ENCODE results near the gene CR1L.
"Not testable (repeated sequence)": the region's sequence is repeated elsewhere in the genome, so short reads cannot be mapped to it uniquely, and the experiment has no call there.

CR1L gene

DNA sequence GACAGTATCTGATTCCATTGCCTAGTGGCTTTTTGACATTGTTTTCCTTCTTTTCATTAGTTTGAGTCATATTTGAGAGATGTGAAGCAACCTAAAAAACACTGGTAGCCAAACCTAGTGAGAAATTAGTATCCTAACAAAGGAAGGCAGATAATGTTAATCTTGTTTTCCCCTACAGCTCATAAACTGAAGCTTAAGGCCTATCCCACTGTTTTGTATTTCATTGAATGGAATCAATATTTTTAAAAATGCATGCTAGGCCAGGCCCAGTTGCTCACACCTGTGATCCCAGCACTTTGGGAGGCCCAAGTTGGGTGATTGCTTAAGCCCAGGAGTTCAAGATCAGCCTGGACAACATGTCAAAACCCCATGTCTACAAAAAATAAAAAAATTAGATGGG is 1.2 kb downstream of the CR1L start:
- no peak for DNase-seq (ENCODE audit: low read depth, low spot score)

- no peak for DNase-seq (ENCODE audit: low read depth, low spot score)
Measured at GRCh38 chr1:207646944-207647579, 2.1 kb downstream of the CR1L start.

DNA sequence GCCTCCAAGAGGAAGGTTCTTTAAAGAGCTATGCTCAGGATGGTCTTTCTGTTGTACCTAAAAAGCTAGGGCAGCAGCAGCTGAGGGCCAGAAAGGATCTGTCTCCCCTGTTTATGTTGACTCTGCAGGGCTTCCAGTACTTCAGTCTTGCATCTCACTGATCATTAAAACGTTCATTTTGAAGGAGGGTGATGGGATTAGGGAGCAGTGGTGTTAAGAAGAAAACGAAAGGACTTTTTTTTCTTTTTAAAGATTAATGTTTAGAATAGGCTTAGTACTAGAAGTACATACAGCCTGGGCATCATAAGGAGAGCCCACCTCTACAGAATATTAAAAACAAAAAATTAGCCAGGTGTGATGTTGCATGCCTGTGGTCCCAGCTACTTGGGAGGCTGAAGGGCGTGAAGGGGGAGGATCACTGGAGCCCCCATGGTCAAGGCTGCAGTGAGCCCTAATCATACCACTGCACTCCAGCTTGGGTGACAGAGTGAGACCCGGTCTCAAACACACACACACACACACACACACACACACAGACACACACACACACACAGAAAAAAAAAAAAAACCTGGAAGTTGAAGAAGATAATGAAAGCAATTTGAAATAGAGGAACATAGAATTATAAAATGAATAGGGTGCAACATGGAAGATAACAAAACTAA is 2.9 kb downstream of the CR1L start:
- DNase-seq (ENCODE audit: low read depth, low spot score) = no peak

GRCh38 chr1:207648334-207649209 is 3.6 kb downstream of the CR1L start:
- no peak for DNase-seq (ENCODE audit: low read depth, low spot score)

DNA sequence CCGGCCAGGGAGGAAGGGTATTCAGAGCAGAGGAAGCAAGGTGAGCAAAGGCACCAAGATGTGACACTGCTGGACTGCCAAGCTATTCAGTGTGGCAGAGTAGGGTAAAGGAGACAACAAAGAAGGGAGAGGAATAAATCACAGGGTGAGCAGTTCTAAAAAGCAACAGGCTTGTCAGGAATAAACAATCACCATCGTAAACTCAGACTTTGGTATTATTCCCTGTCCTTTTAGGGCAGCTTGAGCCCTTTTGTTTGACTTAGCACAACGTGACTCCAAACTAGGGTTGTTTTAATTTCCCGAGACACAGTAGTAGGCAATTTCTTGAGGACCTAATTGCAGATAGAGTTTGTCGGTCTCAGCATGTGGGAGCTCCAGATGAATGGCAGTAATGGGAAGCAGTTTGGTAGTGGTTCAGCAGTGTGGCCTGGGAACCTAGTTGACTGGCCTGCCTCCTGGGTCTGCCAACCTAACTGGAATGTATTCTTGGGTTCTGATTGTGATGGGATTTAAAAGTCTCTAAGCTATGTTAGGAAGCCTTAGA is 4.3 kb downstream of the CR1L start:
- DNase-seq (ENCODE audit: low read depth, low spot score) = no peak

- no peak for DNase-seq (ENCODE audit: low read depth, low spot score)
Measured at GRCh38 chr1:207649865-207650580, 5.1 kb downstream of the CR1L start.

DNA sequence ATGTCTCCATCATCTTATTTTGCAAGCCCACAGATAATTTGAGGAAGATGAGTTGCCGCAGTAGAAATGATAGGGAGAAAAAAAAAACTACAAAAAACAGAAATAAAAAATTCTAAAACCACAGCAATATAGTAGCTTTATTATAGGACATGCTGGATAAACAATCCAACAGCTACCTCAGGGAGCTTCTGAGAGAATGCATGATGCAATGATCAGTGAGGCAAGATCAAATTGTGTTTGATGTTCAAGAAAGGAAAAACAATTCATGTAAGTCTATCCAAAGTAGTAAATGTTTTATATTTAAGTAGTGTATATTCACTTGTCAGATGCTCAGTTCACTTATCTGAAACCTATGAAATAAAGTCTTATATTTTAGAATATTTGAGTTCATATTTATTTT is 6.7 kb downstream of the CR1L start:
- no peak for DNase-seq (ENCODE audit: low read depth, low spot score)

DNA sequence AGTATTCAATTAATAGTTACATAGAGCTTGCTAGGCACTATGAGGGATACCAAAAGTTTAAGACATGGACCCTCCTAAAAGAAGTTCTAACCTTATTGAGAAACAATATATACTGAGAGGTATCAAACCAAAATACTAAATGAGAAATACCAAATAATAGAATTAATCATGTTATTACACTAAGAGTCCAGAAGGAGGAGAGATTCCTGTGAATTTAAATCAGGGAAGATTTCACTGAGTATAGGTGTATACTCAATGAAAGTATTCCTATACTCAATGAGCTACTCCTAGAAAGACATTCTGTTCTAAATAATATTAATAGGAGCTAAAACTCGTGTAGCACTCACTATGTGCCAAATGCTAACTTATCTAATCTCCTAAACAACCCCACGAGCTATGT is 9.4 kb downstream of the CR1L start:
- DNase-seq (ENCODE audit: low read depth, low spot score) = no peak

DNA sequence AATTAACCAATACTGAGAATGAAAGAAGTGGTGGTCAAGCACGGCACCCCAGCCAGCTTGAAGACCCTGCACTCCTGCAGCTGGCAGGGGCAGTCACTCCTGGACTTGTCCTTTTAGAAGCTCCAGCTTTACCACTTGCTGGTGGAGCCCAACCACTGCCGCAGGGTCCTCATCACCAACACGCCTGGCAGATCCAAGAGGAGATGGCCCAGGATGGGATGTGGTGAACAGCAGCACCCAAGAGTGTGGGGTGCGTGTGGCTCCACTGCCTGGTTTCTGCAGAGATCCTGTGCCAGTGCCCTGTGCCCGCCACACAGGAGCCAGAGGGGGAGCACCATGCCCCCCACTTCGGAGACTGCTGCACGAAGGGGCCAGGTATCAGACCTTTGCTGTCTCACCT is 13.5 kb downstream of the CR1L start:
- DNase-seq (ENCODE audit: low read depth, low spot score) = no peak

GRCh38 chr1:207658904-207659485 is 14.1 kb downstream of the CR1L start:
- no peak for DNase-seq (ENCODE audit: low read depth, low spot score)

DNA sequence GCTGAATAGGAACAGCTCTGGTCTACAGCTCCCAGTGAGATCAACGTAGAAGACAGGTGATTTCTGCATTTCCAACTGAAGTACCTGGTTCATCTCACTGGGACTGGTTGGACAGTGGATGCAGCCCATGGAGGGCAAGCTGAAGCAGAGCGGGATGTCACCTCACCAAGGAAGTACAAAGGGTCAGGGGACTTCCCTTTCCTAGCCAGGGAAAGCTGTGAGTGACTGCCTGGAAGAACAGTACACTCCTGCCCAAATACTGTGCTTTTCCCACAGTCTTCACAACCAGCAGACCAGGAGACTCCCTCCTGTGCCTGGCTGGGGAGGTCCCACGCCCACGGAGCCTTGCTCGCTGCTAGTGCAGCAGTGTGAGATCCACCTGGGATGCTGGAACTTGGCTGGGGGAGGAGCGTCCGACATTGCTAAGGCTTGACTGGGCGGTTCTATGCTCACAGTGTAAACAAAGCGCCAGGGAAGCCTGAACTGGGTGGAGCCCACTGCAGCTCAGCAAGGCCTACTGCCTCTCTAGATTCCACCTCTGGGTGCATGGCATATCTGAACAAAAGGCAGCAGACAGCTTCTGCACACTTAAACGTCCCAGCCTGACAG is 14.7 kb downstream of the CR1L start:
- DNase-seq (ENCODE audit: low read depth, low spot score) = no peak

DNA sequence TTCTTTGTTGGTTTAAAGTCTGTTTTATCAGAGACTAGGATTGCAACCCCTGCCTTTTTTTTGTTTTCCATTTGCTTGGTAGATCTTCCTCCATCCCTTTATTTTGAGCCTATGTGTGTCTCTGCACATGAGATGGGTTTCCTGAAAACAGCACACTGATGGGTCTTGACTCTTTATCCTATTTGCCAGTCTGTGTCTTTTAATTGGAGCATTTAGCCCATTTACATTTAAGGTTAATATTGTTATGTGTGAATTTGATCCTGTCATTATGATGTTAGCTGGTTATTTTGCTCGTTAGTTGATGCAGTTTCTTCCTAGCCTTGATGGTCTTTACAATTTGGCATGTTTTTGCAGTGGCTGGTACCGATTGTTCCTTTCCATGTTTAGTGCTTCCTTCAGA is 16.5 kb downstream of the CR1L start:
- DNase-seq (ENCODE audit: low read depth, low spot score) = not testable (repeated sequence)

DNA sequence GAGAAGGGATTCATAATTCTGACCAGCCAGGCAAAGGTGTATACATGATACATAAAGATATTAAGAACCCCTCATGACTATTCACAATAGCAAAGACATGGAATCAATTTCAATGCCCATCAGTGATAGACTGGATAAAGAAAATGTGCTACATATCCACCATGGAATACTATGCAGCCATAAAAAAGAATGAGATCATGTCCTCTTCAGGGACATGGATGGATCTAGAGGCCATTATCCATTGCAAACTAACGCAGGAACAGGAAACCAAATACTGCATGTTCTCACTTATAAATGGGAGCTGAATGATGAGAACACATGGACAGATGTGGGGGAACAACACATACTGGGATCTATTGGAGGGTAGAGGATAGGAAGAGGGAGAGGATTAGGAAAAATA is 21.4 kb downstream of the CR1L start:
- DNase-seq (ENCODE audit: low read depth, low spot score) = no peak

GRCh38 chr1:207669528-207670009 is 24.6 kb downstream of the CR1L start:
- no peak for DNase-seq (ENCODE audit: low read depth, low spot score)

- no peak for DNase-seq (ENCODE audit: low read depth, low spot score)
Measured at GRCh38 chr1:207670192-207670591, 25.3 kb downstream of the CR1L start.

- DNase-seq (ENCODE audit: low read depth, low spot score) = no peak
Measured at GRCh38 chr1:207670997-207671396, 26.1 kb downstream of the CR1L start.

DNA sequence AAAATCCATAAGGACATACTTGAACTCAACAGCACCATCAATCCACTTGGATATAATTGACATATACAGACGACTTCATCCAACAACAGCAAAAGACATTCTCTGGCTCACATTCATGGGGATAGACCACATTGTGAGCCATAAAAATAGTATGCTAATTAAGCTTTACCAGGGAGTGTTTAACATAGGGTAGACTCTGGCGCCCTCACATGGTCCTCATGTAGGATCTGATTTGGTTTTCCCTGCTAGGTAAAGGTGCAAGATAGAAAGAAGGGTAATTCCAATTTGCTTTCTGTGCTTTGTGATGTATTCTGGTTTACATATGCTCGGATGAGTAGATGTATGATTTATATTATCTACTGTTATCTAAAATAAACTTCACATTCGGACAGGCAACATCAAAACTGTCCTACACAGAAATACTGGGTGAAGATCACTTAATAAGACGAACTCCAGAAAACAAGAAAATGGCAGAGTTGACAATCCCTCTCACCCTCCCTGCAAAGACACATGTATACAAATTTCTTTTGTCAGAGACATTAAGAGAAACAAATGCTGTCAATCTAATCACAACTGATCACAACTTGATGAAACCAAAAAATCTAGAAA is 27.7 kb downstream of the CR1L start:
- DNase-seq (ENCODE audit: low read depth, low spot score) = peak; percentile 28

DNA sequence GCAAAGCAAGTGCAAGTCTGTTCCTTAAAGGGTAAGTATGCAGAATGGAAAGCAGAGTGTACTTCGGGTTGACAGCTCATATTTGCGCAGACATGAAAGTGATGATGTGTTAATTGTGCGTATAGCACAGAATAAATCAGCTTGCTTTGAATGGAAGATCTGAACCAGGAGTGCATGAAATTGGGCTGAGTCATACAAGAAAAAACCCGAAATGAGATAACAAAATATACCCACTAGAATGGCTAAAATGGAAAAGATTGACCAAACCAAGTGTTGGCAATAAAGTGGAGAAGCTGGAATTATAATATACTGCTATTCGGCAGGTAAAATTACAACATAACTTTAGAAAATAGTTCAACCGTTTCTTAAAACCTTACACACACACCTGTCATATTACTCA is 28.5 kb downstream of the CR1L start:
- no peak for DNase-seq (ENCODE audit: low read depth, low spot score)

GRCh38 chr1:207676153-207676552 is 31.2 kb downstream of the CR1L start:
- DNase-seq (ENCODE audit: low read depth, low spot score) = no peak

All from astrocyte of the hippocampus (primary cell).